SK-N-DZ (cell line): ENCODE results near the gene CCDC61.

Source experiments
- DNase-seq: peaks from one replicate; pipeline ENCODE4 v3.0.0-alpha.2; 2015; ENCODE audit warnings: low spot score
- small RNA-seq, 2 experiments: library from RNA; depleted of rRNA; stranded (forward); fragments of <200 nt; gene quantifications; one replicate each; pipeline ENCODE3, GENCODE V24; 2014

Gene CCDC61

DNA sequence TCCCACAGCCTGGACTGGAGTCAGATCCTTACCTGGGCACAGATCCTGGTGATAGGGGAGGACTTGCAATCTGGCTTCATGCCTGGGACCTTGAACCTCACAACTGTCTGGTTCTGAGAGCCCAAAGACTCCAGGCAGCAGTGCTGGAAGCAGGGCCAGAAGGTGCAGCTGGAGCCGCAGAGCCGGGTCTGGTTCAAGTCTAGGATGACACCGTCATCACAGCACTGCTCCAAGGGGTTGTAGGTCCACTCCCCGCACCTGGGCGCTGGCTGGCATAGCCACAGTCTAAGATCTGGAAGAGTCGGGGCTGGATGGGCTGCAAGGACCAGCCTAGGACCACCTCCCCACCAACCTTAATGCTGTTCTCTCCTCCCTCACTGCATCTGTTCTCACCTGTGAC is 44.9 kb downstream of the CCDC61 start:
- DNase-seq = no peak

DNA sequence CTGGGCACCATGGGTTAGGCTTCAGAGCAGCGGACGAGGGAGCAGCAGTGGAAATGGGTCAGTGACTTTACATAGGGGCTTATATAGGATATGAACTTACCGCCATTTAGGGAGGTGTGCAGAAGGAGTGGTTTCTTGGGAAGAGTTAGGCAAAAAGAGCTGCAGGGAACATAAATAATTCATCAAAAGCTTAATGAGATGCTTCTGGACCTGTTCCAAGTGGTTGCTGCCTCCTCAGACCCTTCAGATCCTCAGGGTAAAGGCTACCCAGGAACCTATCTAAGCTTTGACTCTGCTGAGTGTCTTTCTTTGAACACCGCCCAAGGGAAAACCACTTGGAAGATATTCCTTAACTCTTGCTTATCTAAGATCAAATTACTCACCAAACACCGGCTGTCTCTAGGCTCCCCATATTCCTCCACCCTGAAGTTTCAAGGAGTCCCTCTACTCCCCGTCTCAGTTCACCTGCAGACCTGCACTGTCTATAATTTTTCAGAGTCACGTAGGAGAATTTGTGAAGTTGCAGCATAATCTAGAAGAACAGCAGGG is 45.8 kb downstream of the CCDC61 start, which contains the start of gene IGFL4:
IGFL4 (minus strand) TSS at position 51 of the 549 bp plus-strand sequence; CDS start at position 11, 40 bp downstream.
- no peak for DNase-seq

DNA sequence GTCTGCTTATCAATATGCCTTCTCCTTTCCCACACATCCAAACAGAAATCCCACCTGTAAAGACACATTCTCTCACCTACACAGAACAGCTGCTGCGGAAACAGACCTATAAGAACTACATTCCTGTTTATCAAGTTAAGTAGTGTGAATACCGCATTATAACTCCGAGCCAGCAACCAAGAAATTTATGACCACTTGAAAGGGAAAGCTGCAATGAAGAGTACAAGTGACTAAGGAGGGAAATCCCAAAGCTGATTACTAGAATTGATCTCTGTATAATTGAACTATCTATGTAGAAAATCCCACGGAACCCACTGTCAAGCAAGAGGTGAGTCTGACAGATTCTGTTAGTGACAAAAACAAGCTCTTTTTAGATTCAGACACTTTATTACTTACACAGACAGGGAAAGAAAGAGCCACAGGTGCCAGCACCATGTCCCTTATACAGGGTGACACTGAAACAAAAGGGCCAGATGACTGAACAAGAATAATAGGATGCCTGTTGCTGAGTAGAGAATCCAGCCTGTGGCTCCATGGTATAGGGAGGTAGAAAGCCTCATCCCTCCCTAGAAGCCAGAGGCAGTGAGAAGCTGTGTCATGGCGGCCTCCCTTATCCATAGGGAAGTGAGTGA is 47.1 kb downstream of the CCDC61 start:
- DNase-seq = no peak

DNA sequence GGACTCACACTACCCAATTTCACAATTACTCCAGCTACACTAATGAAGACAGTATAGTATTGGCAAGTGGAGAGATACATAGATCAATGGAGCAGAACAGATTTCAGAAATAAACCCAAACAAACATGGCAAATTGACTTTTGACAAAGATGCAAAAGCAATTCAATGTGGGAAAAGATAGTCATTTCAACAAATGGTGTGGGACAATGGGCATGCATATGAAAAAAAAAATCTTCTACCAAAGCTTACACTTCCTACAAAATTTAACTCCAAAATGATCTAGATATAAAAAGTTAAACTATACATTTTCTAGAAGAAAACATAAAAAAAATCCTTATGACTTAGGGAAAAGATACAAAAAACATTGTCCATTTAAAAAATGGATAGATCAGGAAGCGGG is 48.3 kb downstream of the CCDC61 start:
- DNase-seq = no peak

DNA sequence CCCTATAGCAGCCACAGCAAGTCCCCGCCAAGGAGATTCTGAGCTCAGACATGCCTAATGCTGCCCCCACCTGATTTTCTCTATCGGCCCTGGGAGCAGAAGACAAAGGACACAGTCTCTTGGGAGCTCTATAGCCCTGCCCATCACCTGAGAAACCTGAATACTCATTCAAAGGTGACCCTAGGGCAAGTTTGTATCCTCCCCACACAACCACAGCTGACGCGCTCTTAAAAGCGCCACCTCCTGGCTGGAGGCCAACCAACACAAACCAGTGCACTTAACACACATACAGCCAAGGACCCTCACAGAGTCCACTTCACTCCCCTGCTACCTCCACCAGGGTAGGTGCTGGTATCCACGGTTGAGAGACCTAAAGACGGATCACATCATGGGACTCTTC is 54.3 kb downstream of the CCDC61 start:
- DNase-seq = no peak

DNA sequence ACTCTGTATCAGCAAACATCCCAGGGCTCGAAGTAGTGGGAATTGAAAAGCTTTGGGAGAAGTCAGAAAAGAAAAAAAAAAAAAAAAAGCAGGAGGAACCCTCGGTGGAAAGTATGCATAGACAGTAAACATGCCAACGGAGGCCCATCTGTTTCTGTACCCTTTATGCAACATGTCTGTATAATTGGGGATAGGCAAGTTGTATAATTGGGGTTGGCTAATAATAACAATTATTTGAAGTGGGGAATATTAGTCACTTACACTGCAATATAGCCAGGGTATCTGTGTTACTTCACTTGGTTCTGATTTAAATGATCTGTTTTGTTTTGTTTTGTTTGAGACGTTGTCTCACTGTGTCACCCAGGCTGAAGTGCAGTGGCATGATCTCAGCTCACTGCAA is 57.6 kb downstream of the CCDC61 start:
- no peak for DNase-seq

DNA sequence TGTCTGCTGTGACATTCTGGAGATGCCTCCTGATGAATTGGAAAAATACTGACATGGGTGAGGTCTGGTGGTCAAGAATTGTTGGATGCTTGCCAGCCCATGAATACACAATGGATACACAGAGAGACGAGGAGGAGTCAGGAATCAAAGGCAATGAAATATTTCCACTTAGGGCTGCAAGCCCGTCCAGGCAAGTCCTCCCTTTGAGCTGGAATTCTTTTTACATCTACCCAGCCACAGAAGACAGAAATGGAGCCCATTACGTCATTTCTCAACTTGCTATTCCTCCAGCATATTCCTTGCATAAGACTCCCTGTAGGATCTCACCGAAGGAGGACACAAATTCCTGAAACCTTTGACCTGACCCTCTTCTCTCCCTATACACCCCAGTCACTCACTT is 61.3 kb downstream of the CCDC61 start:
- DNase-seq = no peak

DNA sequence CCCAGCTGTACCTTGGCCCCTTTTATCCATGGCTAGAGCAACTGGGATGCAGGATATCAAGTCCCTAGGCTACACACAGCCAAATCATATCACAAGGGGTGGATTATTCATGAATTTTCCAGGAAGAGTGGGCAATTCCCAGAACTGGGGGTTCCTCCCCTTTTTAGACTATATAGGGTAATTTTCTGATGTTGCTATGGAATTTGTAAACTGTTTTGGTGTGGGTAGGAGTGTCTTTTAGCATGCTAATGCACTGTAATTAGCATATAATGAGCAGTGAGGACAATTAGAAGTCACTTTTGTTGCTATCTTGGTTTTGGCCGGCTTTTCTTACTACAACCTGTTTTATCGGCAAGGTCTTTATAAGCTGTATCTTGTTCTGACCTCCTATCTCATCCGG is 63.5 kb downstream of the CCDC61 start:
- DNase-seq = no peak

DNA sequence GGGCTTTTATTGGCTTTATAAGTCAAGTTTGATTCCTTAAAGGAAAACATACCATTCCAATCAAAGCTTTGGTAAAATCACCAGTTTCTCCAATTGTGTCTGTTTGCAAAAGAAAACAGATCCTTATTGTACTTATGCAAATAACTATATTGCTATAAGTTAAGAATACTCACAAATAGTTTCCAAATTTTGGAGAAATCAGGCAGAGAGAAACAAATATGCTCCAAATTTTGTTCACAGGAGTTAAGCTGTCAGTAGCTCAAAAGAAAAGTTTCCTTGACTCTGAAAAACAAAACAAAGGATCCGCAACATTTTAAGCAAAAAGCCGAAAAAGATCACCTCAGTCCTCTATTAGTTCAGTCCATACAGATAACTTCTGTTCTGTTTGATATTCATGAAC is 64.7 kb downstream of the CCDC61 start:
- DNase-seq = no peak

DNA sequence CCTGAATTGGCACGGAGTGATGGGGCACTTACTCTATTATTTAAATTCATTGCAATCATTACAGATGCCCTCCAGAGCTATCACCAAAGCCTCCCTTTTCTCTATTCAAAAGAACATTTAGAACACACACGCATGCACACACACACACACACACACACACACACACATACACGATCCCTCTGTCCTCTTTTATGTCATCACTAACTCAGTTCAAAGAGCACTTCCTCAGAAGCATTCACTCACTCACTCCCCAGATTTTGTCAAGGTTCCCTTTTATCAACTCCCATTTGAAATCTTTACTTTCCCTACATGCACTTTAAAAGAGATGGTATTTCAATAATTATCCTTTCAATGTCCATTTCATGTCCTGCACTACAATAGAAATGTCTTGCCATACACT is 67.9 kb downstream of the CCDC61 start:
- DNase-seq = no peak

DNA sequence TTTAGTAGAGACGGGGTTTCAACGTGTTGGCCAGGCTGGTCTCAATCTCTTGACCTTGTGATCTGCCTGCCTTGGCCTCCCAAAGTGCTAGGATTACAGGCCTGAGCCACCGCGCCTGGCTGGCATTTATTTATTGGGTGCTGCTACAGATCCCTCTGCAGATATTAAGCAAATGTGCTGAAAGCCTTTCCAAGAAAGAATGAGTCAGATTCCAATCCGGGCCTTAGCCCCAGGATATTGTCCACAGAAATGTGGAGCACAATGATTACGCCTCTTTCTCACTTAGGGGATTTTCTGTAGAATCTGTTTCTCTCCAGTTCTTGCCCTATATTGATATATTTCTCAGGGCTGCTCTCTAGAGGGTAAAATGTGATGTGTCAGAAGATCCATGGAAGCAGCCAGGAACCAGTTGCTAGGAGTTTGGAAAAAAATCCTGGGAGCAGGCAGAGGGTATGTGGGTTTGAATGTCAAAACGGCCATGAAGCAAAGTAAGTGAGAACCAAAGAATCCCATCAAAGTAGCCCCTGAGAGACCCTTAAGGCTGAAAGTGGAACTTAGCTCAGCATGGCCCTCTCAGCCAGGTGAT is 70.3 kb downstream of the CCDC61 start:
- no peak for DNase-seq

DNA sequence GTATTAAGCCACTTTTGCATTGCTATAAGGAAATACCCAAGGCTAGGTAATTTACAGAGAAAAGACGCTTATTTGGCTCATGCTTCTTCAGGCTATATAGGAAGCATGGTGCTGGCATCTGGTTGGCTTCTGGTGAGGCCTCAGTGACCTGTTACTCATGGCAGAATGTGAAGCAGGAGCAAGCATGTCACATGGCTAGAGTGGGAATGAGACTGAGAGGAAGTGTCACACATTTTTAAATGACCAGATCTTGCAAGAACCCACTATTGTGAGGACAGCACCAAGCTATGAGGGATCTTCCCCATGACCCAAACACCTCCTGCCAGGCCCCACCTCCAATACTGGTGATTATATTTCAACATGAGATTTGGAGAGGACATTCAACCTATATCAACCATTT is 71.2 kb downstream of the CCDC61 start:
- no peak for DNase-seq

DNA sequence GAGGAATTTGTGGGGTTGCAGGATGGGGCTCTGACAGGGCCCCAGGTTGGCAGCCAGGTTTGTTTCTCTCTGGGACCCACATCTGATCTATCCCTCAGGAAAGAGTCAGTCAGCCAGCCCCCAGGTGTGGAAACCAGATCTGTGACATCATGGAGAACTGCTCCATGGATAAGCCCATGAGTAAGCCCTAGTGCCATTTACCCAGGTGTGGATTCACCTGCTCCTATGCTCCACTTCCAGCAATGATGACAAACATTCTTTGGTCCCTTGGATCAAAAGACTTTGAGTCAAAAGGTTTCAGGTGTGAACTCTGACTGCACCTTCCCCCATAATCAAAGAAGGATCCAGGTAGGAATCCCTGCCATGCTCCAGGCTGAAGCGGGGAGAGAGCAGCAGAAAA is 72.4 kb downstream of the CCDC61 start:
- DNase-seq = no peak

Small RNA genes within 50 kb of the gene (small RNA-seq; reads per million reads assigned to genes)
- gene MIR769 = 12.3 to 114 reads per million in 2 experiments
